GM13976 (cell line): ENCODE results near the gene SPACA7.
"Not testable (repeated sequence)": the region's sequence is repeated elsewhere in the genome, so short reads cannot be mapped to it uniquely, and the experiment has no call there.

ENCODE experiments used
- DNase-seq: peaks from one replicate; pipeline ENCODE4 v3.0.0; 2012; ENCODE audit warnings: low spot score
- in situ Hi-C: fragments of 300-500 bp; cut with MboI; formaldehyde crosslinking; loops from one replicate; pipeline ENCODE4 v1.12.0; 2022; ENCODE audit warnings: low sequenced_read_pairs, mixed read lengths, inconsistent platforms; ENCODE audit not compliant: unreplicated experiment
- TF ChIP-seq, protein P1 (sequence below): IDR thresholded peaks from 2 replicates; pipeline ENCODE4 v1.5.1; 2012; ENCODE audit warnings: borderline replicate concordance, mild to moderate bottlenecking; ENCODE audit not compliant: insufficient read depth; ENCODE audit errors: extremely low read depth, missing control alignments, control extremely low read depth

SPACA7 gene

DNA sequence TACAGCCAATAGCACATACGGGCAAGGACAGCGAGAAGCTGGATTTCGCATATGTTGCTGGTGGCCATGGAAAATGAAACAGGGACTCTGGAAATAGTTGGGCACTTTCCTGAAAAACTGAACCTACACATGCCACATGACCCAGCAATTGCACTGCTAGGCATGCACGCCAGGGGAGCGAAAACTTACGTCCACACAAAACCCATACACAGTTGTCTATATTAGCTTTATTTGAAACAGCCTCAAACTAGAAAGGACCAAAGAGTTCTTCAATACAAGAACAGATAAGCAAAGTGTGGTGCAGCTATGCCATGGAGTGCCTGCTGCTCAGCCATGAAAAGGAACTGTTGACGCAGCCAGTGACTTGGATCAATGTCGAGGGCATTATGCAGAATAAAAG is 7.3 kb upstream of the SPACA7 start:
- no peak for DNase-seq
- TF ChIP-seq, protein P1, sequence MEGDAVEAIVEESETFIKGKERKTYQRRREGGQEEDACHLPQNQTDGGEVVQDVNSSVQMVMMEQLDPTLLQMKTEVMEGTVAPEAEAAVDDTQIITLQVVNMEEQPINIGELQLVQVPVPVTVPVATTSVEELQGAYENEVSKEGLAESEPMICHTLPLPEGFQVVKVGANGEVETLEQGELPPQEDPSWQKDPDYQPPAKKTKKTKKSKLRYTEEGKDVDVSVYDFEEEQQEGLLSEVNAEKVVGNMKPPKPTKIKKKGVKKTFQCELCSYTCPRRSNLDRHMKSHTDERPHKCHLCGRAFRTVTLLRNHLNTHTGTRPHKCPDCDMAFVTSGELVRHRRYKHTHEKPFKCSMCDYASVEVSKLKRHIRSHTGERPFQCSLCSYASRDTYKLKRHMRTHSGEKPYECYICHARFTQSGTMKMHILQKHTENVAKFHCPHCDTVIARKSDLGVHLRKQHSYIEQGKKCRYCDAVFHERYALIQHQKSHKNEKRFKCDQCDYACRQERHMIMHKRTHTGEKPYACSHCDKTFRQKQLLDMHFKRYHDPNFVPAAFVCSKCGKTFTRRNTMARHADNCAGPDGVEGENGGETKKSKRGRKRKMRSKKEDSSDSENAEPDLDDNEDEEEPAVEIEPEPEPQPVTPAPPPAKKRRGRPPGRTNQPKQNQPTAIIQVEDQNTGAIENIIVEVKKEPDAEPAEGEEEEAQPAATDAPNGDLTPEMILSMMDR, result no peak
- in situ Hi-C loops, result no loop called here

DNA sequence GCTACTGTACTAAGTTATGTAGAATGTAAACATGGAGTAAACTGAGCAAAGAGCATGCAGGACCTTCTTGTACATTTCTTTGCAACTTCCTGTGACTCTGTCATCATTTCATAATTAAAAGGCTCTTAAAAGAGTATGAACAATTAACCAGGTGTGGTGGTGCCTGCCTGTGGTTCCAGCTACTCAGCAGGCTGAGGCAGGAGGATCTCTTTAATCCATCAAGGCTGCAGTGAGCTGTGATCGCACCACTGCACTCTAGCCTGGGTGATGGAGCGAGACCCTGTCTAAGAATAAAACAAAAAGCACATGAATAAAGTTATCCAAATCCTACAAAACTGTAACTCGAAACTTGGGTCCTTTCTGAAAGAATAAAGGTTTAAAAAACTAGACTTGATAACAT is 5.8 kb upstream of the SPACA7 start:
- no peak for DNase-seq
- TF ChIP-seq, protein P1, result no peak
- in situ Hi-C loops, result no loop called here

DNA sequence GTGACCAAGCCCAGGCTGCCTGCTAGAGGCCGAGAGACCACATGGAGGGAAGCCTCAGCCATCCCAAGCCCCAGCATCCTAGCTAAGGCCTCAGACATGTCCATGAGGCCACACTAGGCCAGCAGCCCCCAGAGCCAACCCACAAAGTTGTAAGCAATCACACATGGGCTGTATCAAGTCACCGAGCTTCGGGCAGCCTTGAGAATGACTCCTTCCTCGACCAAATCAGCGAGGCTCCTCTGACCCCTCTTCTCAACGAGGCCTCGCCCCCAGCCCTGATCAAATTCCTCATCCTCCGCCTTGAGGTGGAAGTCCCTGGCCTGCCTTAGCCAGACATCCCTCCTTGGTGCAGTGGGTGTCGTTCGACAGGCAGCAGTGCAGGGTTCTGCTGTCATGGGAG is 1.9 kb upstream of the SPACA7 start:
- TF ChIP-seq, protein P1, result no peak
- in situ Hi-C loops, result no loop called here
- DNase-seq, result no peak

GRCh38 chr13:112391746-112392145 is 15.6 kb downstream of the SPACA7 start:
- in situ Hi-C loops, result no loop called here
- DNase-seq, result no peak
- TF ChIP-seq, protein P1, result no peak

DNA sequence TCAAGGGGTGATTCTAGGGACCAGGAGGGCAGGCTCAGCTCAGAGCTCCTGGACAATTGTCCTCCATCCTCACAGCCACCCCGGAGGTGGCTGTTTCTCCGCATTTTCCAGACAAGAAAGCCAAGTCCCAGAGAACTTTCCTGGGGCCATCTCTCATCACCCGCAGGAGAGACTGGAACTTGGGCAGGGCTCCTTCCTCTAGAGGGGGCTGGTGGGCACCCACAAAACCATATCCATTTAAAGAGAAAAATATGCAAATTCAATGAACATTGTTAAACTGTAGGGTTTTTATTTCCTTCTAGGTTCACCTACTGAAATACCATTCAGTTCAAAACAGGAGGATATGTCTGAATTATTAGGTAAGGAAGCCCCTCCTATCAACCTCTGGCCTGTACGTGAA is 16.6 kb downstream of the SPACA7 start:
- DNase-seq, result no peak
- in situ Hi-C loops, result no loop called here
- TF ChIP-seq, protein P1, result no peak

- DNase-seq, in situ Hi-C loops: not testable (repeated sequence)
These were observed 18.9 kb downstream of the SPACA7 start for GRCh38 chr13:112395022-112395421.

GRCh38 chr13:112395941-112396340 is 19.8 kb downstream of the SPACA7 start:
- DNase-seq, in situ Hi-C loops: not testable (repeated sequence)

DNA sequence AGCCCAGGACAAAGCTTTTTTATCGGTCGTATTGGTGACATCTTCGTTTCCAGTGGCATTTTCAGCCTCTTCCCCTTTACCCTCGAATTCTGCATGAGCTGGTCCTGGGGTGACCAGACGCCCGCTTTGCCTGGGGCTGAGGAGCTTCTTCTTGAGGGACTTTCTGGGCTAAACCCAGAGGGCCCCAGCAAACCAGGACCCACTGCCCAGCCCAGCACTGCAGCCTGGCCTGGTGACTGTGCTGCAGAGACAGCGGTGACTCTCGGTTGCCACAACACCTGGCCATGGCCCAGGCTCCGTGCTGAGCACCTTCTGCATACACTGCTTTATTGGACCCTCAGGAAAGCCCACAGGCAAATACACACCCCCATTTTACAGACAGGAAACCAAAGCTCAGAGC is 21.0 kb downstream of the SPACA7 start:
- in situ Hi-C loops, result no loop called here
- TF ChIP-seq, protein P1, result no peak
- no peak for DNase-seq

- in situ Hi-C loops, DNase-seq: not testable (repeated sequence)
These were observed 22.2 kb downstream of the SPACA7 start for GRCh38 chr13:112398347-112398746.

- in situ Hi-C loops, result not testable (repeated sequence)
These were observed 33.7 kb downstream of the SPACA7 start for GRCh38 chr13:112409828-112410227.

More at GRCh38 chr13:112409828-112410227, 33.7 kb downstream of the SPACA7 start:
- not testable (repeated sequence) for DNase-seq
